B cell (primary cell): ENCODE measurements around the gene MORF4L1.

Experiments
- CTCF ChIP-seq: fragments of 200-600 bp; IDR thresholded peaks from one replicate; pipeline ENCODE4 v1.8.0; 2022; ENCODE audit warnings: antibody characterized with exemption, mild to moderate bottlenecking
- EZH2 ChIP-seq: IDR thresholded peaks from 2 replicates; pipeline ENCODE4 v1.6.1; 2012; ENCODE audit warnings: borderline replicate concordance, low read depth, mild to moderate bottlenecking, moderate library complexity, low read length; ENCODE audit not compliant: insufficient read depth, poor library complexity, severe bottlenecking

GRCh38 chr15:78914027-78914764 is 41.5 kb downstream of the MORF4L1 start:
- TF ChIP-seq CTCF (no peak), EZH2 (no peak)
